HepG2 (cell line): ENCODE measurements around the gene RBM12. TPM values are rescaled to one million over a fixed set of nuclear protein-coding genes. Genes with fewer than 3 reads are reported as not detected.

Experiments used
- FOXJ3 ChIP-seq: sonication (generic); formaldehyde crosslinking; IDR thresholded peaks from 2 replicates; pipeline ENCODE4 v1.4.0; 2020; ENCODE audit warnings: missing genetic modification reagents, mild to moderate bottlenecking, borderline replicate concordance
- FUBP1 ChIP-seq: sonication (generic); formaldehyde crosslinking; IDR thresholded peaks from 2 replicates; pipeline ENCODE4 v1.5.1; 2020; ENCODE audit warnings: missing genetic modification reagents, mild to moderate bottlenecking, borderline replicate concordance
- JDP2 ChIP-seq: sonication (generic); formaldehyde crosslinking; IDR thresholded peaks from 2 replicates; pipeline ENCODE4 v1.8.1; 2022; ENCODE audit warnings: missing genetic modification reagents, borderline replicate concordance
- MXI1 ChIP-seq: IDR thresholded peaks from 3 replicates; pipeline ENCODE4 v1.6.1; 2012; ENCODE audit warnings: low read depth, low read length, inconsistent platforms, borderline replicate concordance
- PHF5A ChIP-seq: IDR thresholded peaks from one replicate; pipeline ENCODE4 v1.6.1; 2018; ENCODE audit warnings: low read depth, missing genetic modification reagents; ENCODE audit not compliant: unreplicated experiment
- POLR2AphosphoS2 ChIP-seq: IDR thresholded peaks from 2 replicates; pipeline ENCODE4 v1.6.1; 2011; ENCODE audit warnings: low read depth, low read length, improper control_type of control experiment
- SUZ12 ChIP-seq: fragments of 150-350 bp; IDR thresholded peaks from 2 replicates; pipeline ENCODE4 v1.6.1; 2014; ENCODE audit warnings: low read depth, low read length
- TRIM22 ChIP-seq: fragments of 450-650 bp; IDR thresholded peaks from 2 replicates; pipeline ENCODE4 v1.6.1; 2017
- ZBTB49 ChIP-seq: sonication (generic); formaldehyde crosslinking; IDR thresholded peaks from 2 replicates; pipeline ENCODE4 v1.4.0; 2020; ENCODE audit warnings: missing genetic modification reagents, borderline replicate concordance
- ZFYVE20 ChIP-seq: sonication (generic); formaldehyde crosslinking; IDR thresholded peaks from 2 replicates; pipeline ENCODE4 v1.8.0; 2023; ENCODE audit warnings: low read depth, mild to moderate bottlenecking, moderate library complexity, missing genetic modification reagents, borderline replicate concordance
- ZKSCAN8 ChIP-seq: IDR thresholded peaks from 2 replicates; pipeline ENCODE4 v1.6.1; 2016; ENCODE audit warnings: borderline replicate concordance, missing genetic modification reagents, missing compliant biosample characterization
- ZNF326 ChIP-seq: sonication (generic); formaldehyde crosslinking; IDR thresholded peaks from 2 replicates; pipeline ENCODE4 v1.4.0; 2020; ENCODE audit warnings: missing genetic modification reagents, borderline replicate concordance
- ZNF33A ChIP-seq: sonication (generic); formaldehyde crosslinking; IDR thresholded peaks from 2 replicates; pipeline ENCODE4 v1.5.1; 2020; ENCODE audit warnings: missing genetic modification reagents, mild to moderate bottlenecking, moderate library complexity, borderline replicate concordance
- ZNF674 ChIP-seq: sonication (generic); formaldehyde crosslinking; IDR thresholded peaks from 2 replicates; pipeline ENCODE4 v1.5.0; 2020; ENCODE audit warnings: low read depth, mild to moderate bottlenecking, missing genetic modification reagents
- polyA plus RNA-seq, 8 experiments: library from polyadenylated mRNA; depleted of rRNA in 3 of 8; stranded (reverse) in 7 of 8; unstranded in 1 of 8; fragments of >200 nt; fragmentation: Illumina TruSeq in 4 of 8; extraction: Trizol in 4 of 8; gene quantifications; 2 replicates each; pipeline versions ENCODE4 v1.2.1 to v1.2.3, GENCODE V29; 2011 to 2016; ENCODE audit warnings: low read depth in 4 of 8, missing spikeins in 1 of 8, mixed read lengths in 1 of 8; ENCODE audit not compliant: insufficient read depth in 1 of 8
- total RNA-seq, 5 experiments: library from RNA; depleted of rRNA; stranded (reverse); fragments of >200 nt; fragmentation: Illumina TruSeq; extraction: Trizol; gene quantifications; 2 replicates each; pipeline ENCODE4 v1.2.3, GENCODE V29; 2016; ENCODE audit warnings: low read depth in 1 of 5
- TF ChIP-seq, protein P1 (sequence below): sonication (generic); formaldehyde crosslinking; IDR thresholded peaks from 2 replicates; pipeline ENCODE4 v1.5.1; 2020; ENCODE audit warnings: missing genetic modification reagents, mild to moderate bottlenecking, borderline replicate concordance
- TF ChIP-seq, protein P2 (sequence below): sonication (generic); formaldehyde crosslinking; conservative IDR thresholded peaks from 2 replicates; pipeline ENCODE4 v1.8.0; 2022; ENCODE audit warnings: low read depth, missing genetic modification reagents

The RBM12 gene
- total and polyA plus RNA-seq, 2 of the 13 experiments (the other 11 are each of a cell fraction or from before 2014, with no cell fraction given), result 97.9 to 104 TPM

DNA sequence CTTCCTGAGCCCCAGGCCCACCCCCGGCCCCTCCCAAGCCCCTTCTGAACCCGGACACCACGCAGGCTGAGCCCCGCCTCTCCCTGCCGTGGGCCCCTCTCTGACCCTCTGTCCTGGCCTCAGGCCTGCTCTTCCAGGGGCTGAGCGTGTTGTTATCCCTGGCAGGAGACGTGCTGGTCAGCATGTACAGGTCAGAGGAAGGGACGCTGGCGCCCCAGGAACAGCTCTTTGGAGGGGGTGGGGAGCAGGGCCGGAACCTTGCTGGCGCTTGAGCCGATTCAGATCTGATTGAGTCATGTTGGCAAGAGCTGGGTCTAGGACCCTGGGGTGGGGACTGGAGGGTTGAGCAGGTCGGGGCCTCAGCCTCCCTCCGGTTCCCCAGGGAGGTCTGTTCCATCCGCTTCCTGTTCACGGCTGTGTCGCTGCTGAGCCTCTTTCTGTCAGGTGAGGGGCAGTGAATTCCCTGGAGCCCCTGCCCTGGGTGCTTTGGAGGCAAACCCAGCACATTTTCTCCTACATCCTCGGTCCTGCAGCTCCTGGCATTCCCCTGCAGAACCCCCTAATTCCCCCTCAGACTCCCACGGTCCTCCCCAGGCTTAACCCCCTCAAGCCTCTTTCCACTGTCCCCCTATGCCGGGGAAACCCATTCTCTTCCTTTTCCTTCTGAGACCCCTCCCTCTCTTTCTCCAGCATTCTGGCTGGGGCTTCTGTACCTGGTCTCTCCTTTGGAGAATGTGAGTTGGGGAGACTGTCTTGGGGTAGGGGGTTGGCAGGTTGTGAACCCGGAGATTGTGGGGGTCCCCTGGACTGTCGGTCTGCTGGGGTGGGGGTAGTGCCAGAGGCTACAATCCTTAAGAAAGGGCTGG, 47.1 kb downstream of the RBM12 start (continued):
- TF ChIP-seq POLR2AphosphoS2, result 0 out of 2 replicates have a peak, but pooled peaks have one; percentile 19
- peak; percentile 81; the same call in 1 of the 3 replicates for TF ChIP-seq MXI1
- TF ChIP-seq TRIM22, result no peak
- TF ChIP-seq PHF5A, result no peak
- peak; percentile 42; the same call in 1 of the 2 replicates for TF ChIP-seq ZKSCAN8
- TF ChIP-seq, protein P1, sequence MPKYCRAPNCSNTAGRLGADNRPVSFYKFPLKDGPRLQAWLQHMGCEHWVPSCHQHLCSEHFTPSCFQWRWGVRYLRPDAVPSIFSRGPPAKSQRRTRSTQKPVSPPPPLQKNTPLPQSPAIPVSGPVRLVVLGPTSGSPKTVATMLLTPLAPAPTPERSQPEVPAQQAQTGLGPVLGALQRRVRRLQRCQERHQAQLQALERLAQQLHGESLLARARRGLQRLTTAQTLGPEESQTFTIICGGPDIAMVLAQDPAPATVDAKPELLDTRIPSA (CRISPR knock-in tag), result no peak; the same call in 1 of the 2 replicates
- no peak for TF ChIP-seq ZFYVE20 (CRISPR knock-in tag)
- TF ChIP-seq, protein P2, sequence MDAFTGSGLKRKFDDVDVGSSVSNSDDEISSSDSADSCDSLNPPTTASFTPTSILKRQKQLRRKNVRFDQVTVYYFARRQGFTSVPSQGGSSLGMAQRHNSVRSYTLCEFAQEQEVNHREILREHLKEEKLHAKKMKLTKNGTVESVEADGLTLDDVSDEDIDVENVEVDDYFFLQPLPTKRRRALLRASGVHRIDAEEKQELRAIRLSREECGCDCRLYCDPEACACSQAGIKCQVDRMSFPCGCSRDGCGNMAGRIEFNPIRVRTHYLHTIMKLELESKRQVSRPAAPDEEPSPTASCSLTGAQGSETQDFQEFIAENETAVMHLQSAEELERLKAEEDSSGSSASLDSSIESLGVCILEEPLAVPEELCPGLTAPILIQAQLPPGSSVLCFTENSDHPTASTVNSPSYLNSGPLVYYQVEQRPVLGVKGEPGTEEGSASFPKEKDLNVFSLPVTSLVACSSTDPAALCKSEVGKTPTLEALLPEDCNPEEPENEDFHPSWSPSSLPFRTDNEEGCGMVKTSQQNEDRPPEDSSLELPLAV (CRISPR knock-in tag), result no peak
- no peak for TF ChIP-seq FOXJ3 (CRISPR knock-in tag)
- TF ChIP-seq FUBP1 (CRISPR knock-in tag), result no peak
- no peak; the same call in 1 of the 2 replicates for TF ChIP-seq ZBTB49 (CRISPR knock-in tag)
- TF ChIP-seq ZNF326 (CRISPR knock-in tag), result no peak
- TF ChIP-seq ZNF674 (CRISPR knock-in tag), result no peak
- TF ChIP-seq ZNF33A (CRISPR knock-in tag), result no peak
- no peak for TF ChIP-seq JDP2
- TF ChIP-seq SUZ12, result no peak
